SJSA1 (cell line): ENCODE data around the gene IWS1. TPM values are rescaled to one million over a fixed set of nuclear protein-coding genes. Genes with fewer than 3 reads are reported as not detected.

ENCODE experiments used
- DNase-seq, 2 experiments: peaks; one replicate each; pipeline ENCODE4 v3.0.0-alpha.2; 2015 to 2020; ENCODE audit warnings: low spot score in 2 of 2, low read depth in 1 of 2
- H3K27ac ChIP-seq: fragments of 250-450 bp; sonication (Bioruptor Pico); 2 replicates; pipeline ENCODE4 v1.5.1; 2020; ENCODE audit warnings: mild to moderate bottlenecking, moderate library complexity
- H3K27me3 ChIP-seq: fragments of 250-450 bp; sonication (Bioruptor Pico); replicated peaks from 2 replicates; pipeline ENCODE4 v1.5.1; 2020; ENCODE audit warnings: mild to moderate bottlenecking, moderate library complexity
- H3K36me3 ChIP-seq: fragments of 250-450 bp; sonication (Bioruptor Pico); 2 replicates; pipeline ENCODE4 v1.5.1; 2020; ENCODE audit warnings: mild to moderate bottlenecking
- H3K4me1 ChIP-seq: fragments of 250-450 bp; sonication (Bioruptor Pico); replicated peaks from 2 replicates; pipeline ENCODE4 v1.6.1; 2021; ENCODE audit warnings: mild to moderate bottlenecking
- H3K4me3 ChIP-seq: fragments of 250-450 bp; sonication (Bioruptor Pico); 2 replicates; pipeline ENCODE4 v1.5.1; 2020; ENCODE audit warnings: mild to moderate bottlenecking
- H3K9me3 ChIP-seq: fragments of 250-450 bp; sonication (Bioruptor Pico); replicated peaks from 2 replicates; pipeline ENCODE4 v1.5.1; 2020; ENCODE audit warnings: mild to moderate bottlenecking
- total RNA-seq: library from RNA; depleted of rRNA; stranded (reverse); fragments of >200 nt; shearing (Covaris generic); gene quantifications from 2 replicates; pipeline ENCODE4 v1.2.3, GENCODE V29; 2014

Gene IWS1
- total RNA-seq, 1 experiment from 2014 or later = 73.7 TPM

DNA sequence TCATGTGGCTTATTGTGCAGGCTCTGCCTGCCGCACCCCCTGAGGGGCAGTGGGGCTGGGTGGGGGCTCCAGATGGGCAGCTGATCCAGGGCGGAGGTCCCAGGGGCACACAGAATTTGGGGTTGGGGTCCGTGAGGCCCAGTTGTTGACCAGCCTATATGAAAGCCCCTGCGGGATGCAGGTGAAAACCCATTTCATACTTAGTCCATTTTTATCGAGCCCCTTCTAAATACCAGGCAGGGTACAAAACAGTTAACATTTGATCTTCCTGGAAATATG, 39.8 kb upstream of the IWS1 start:
- DNase-seq = no peak
- H3K36me3 ChIP-seq = no peaks in the 10 kb centered on the region
- no peaks in the 10 kb centered on the region for H3K27me3 ChIP-seq
- H3K27ac ChIP-seq = no peak overlapping the region
- no peak overlapping the region for H3K4me3 ChIP-seq
- no peaks in the 10 kb centered on the region for H3K9me3 ChIP-seq
- H3K4me1 ChIP-seq = peaks cover 14% of the 10 kb centered on the region

DNA sequence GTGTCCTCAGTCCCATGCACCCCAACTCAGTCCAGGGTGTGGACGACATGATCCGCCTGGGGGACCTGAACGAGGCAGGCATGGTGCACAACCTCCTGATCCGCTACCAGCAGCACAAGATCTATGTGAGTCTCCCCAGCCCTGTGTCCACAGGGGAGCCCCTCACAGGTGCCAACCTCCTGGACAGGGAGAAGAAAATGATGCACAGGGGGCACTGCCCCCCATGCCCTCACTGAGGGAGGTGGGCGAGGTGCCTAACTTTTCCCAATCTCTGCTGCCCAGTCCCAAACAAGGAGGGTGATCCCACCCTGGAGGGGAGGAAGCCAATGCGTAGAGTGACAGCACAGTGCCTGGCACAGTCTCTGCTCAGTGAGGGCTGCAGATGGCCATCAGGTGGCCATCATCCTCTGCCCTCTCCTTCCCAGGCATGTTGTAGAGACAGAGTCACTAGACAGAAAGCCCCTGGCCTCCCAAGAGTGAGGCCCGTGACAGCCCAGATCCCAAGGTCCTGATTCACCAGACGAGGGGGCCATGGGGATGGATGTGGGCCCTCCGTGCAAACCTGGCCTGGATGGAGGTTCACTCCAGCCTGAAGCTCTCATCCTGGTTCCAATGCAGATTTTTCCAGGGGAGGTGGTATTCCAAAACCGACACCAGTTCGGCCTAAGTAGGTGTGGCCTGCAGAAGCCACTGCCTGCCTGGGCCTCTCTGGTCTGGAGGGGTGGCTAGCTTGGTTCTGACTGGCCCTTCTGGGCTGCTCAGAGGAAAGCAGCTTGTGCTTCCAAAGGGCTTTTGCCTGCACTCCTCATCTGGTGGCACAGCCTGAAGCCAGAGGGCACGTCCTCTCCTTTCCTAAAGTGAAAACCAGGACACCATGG, 39.2 kb upstream of the IWS1 start:
- no peaks in the 10 kb centered on the region for H3K9me3 ChIP-seq
- peak in 1 of 2 experiments; percentile 23 for DNase-seq
- H3K27me3 ChIP-seq = no peaks in the 10 kb centered on the region
- peaks cover 8% of the 10 kb centered on the region for H3K4me1 ChIP-seq
- no peaks in the 10 kb centered on the region for H3K36me3 ChIP-seq
- H3K4me3 ChIP-seq = no peak overlapping the region
- no peak overlapping the region for H3K27ac ChIP-seq

DNA sequence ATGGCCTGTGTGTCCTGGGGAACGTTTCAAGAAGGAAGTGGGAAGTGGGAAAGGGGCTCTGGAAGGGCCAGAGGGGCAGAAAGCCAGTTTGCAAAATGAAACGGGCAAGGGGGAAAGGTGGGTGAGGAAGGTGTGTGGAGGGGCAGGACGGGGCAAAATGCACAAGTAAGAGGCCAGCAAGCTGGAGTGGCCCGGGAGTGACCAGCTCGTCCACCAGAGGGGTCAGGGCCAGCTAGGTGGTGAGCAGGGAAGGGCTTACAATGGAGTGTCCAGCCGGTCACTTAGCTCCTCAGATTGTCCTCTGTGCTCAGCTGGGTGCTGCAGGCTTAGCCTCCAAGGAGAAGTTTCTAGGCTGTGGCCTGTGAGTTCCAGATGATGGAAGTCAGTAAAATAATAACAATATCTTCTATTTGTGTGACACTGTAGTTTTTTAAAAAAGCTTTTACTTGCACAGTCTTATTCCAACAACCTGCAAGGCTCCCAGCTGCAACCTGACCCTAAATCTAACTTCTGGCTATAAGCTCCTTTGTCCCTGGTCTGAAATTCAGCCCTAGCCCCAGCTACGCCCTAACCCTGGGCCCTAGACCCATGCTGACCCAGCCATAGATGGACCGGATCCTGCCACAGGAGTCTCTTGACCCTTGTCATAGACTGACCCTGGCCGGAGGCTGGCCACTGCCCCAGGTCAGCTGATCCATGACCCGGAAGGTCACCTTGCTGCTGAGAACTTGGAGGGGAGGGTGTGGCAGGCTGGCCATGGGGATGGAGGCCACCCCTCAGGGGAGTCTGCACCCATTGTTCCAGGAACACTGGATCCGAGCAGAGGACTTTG, 38.4 kb upstream of the IWS1 start:
- Histone ChIP-seq H3K27ac (no peak overlapping the region), H3K27me3 (no peaks in the 10 kb centered on the region), H3K4me3 (no peak overlapping the region), H3K9me3 (no peaks in the 10 kb centered on the region), H3K4me1 (peaks cover 6% of the 10 kb centered on the region), H3K36me3 (no peaks in the 10 kb centered on the region)
- DNase-seq = no peak

GRCh38 chr2:127563458-127564428, 37.5 kb upstream of the IWS1 start:
- DNase-seq = no peak
- Histone ChIP-seq H3K27ac (no peak overlapping the region), H3K27me3 (no peaks in the 10 kb centered on the region), H3K4me1 (no peaks in the 10 kb centered on the region), H3K9me3 (no peaks in the 10 kb centered on the region), H3K4me3 (no peak overlapping the region), H3K36me3 (no peaks in the 10 kb centered on the region)

DNA sequence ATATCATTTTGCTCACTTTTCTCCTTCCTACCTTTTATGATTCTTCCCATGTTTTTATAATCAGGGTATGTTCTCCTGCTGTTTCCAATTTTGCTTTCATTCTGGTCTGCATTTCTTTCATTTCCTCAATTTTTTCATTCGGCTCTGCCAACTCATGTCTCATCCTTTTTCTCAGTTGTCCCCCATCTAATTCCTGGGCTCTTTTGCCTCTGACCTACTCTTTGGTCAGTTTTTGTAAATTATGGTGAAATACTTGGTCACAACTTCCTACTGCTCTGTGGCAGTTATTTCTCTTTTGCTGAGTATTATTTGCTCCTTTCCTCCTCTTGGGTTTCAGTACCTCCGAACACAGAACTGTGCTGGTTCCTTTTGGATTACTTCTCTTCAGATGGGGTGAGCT, 36.6 kb upstream of the IWS1 start:
- H3K4me3 ChIP-seq = no peak overlapping the region
- no peak overlapping the region for H3K27ac ChIP-seq
- no peaks in the 10 kb centered on the region for H3K36me3 ChIP-seq
- H3K27me3 ChIP-seq = no peaks in the 10 kb centered on the region; the same call in 1 of the 2 replicates
- no peaks in the 10 kb centered on the region for H3K4me1 ChIP-seq
- H3K9me3 ChIP-seq = no peaks in the 10 kb centered on the region
- DNase-seq = no peak

GRCh38 chr2:127561371-127561770, 35.1 kb upstream of the IWS1 start:
- Histone ChIP-seq H3K4me1 (no peaks in the 10 kb centered on the region), H3K9me3 (peaks cover 3% of the 10 kb centered on the region; the same call in 1 of the 2 replicates), H3K27me3 (no peaks in the 10 kb centered on the region; the same call in 1 of the 2 replicates), H3K27ac (no peak overlapping the region), H3K4me3 (no peak overlapping the region), H3K36me3 (no peaks in the 10 kb centered on the region)
- DNase-seq = no peak

GRCh38 chr2:127560931-127561280, 34.6 kb upstream of the IWS1 start:
- DNase-seq = no peak
- Histone ChIP-seq H3K27ac (no peak overlapping the region), H3K9me3 (peaks cover 4% of the 10 kb centered on the region; the same call in 1 of the 2 replicates), H3K36me3 (no peaks in the 10 kb centered on the region), H3K4me3 (no peak overlapping the region), H3K4me1 (no peaks in the 10 kb centered on the region), H3K27me3 (peaks cover 5% of the 10 kb centered on the region)

DNA sequence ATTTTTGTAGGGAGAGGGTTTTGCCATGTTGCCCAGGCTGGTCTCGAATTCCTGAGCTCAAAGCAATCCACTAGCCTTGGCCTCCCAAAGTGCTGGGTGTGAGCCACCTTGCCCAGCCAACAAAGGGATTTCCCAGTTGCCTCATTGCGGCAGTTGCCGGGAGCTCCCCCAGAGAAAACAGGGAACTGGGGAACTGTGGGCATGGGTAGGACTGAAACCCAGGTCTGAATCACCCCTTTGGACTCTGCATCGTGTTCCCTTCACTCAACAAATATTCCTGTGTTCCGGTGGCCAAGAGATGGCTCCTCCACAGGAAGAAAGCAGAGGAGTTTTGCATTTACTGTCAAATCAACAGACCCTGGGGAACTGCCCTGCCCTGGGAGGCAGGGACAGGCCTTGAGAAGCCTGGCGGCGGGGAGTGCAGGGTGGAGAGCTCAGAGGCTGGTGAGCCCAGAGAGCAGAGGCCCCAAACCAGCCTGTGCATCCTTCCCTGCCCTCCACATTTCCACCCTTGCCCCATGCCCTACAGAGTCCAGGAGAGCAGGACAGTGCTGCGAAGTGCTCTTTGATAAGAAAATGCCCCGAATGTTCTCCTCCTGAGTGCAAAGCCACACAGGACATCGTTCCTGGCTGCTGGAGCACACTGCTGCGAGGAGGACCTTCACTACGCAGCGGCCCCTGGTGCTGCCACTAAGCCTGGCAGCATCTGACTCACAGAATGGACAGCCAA, 34.1 kb upstream of the IWS1 start:
- no peaks in the 10 kb centered on the region for H3K4me1 ChIP-seq
- H3K9me3 ChIP-seq = peaks cover 4% of the 10 kb centered on the region; the same call in 1 of the 2 replicates
- H3K27me3 ChIP-seq = peaks cover 10% of the 10 kb centered on the region
- no peak overlapping the region for H3K27ac ChIP-seq
- no peak overlapping the region for H3K4me3 ChIP-seq
- DNase-seq = no peak
- no peaks in the 10 kb centered on the region for H3K36me3 ChIP-seq

GRCh38 chr2:127559454-127559853, 33.2 kb upstream of the IWS1 start:
- Histone ChIP-seq H3K36me3 (no peaks in the 10 kb centered on the region), H3K4me1 (no peaks in the 10 kb centered on the region), H3K27ac (no peak overlapping the region), H3K9me3 (peaks cover 4% of the 10 kb centered on the region; the same call in 1 of the 2 replicates), H3K4me3 (no peak overlapping the region), H3K27me3 (peaks cover 14% of the 10 kb centered on the region)
- DNase-seq = peak in 1 of 2 experiments; percentile 23

DNA sequence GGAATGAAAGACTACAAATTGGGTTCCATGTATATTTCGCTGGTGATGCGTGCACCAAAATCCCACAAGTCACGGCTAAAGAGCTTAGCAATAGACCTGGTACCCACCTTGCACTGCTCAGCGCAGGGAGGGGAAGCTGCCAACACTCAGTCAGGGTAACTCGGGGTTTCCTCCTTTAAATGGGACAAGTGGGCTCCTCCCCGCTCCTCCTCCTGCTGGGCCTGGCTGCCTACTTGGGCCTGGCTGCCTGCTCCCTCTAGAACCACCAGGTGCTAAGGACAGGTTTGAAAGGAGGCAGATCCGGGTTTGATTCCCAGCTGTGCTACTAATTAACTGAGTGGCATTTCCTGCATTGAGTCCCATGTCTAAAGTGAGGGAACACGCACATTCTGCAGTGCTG, 32.6 kb upstream of the IWS1 start:
- DNase-seq = peak in 1 of 2 experiments; percentile 26

GRCh38 chr2:127552846-127553245, 26.6 kb upstream of the IWS1 start:
- H3K27me3 ChIP-seq = peaks cover 16% of the 10 kb centered on the region; the same call in 1 of the 2 replicates
- no peak overlapping the region for H3K27ac ChIP-seq
- H3K4me1 ChIP-seq = no peaks in the 10 kb centered on the region
- H3K4me3 ChIP-seq = no peak overlapping the region
- H3K36me3 ChIP-seq = no peaks in the 10 kb centered on the region
- peak in 1 of 2 experiments; percentile 9 for DNase-seq
- H3K9me3 ChIP-seq = peaks cover 4% of the 10 kb centered on the region; the same call in 1 of the 2 replicates

More for the DNA sequence above, 32.6 kb upstream of the IWS1 start:
- Histone ChIP-seq H3K27ac (no peak overlapping the region), H3K9me3 (peaks cover 4% of the 10 kb centered on the region; the same call in 1 of the 2 replicates), H3K27me3 (peaks cover 16% of the 10 kb centered on the region), H3K36me3 (no peaks in the 10 kb centered on the region), H3K4me3 (no peak overlapping the region), H3K4me1 (no peaks in the 10 kb centered on the region)

- Histone ChIP-seq H3K4me1 (no peaks in the 10 kb centered on the region), H3K9me3 (peaks cover 4% of the 10 kb centered on the region; the same call in 1 of the 2 replicates), H3K27me3 (peaks cover 16% of the 10 kb centered on the region; the same call in 1 of the 2 replicates), H3K4me3 (no peak overlapping the region), H3K36me3 (no peaks in the 10 kb centered on the region), H3K27ac (no peak overlapping the region)
- DNase-seq = no peak
Measured at GRCh38 chr2:127552336-127552735, 26.0 kb upstream of the IWS1 start.
